GM12878 (cell line): Measurements from ENCODE around the gene ANKRD42. TPM values are rescaled to one million over a fixed set of nuclear protein-coding genes. Genes with fewer than 3 reads are reported as not detected.

Source experiments
- ATAC-seq: fragments of 200-7000 bp; cut with Tn5 transposase; 3 replicates; pipeline ENCODE4 v1.9.1; 2020; ENCODE audit warnings: mild to moderate bottlenecking, moderate library complexity
- BruUV-seq: library from RNA; stranded (reverse); fragments of 400-500 nt; replicated peaks from 2 replicates; lab custom pipeline; 2021; lab: Mats Ljungman, UMichigan
- CTCF ChIA-PET: fragments of 300-600 bp; sonication (Branson Sonifier 250); formaldehyde crosslinking; extraction: SDS; loops from one replicate; lab custom pipeline; 2021; ENCODE audit warnings: inconsistent platforms; lab: Yijun Ruan, JAX
- POLR2A ChIA-PET: fragments of 350-600 bp; formaldehyde crosslinking; extraction: SDS; loops from one replicate; lab custom pipeline; 2021; ENCODE audit warnings: inconsistent platforms; lab: Charles Lee
- RAD21 ChIA-PET: fragments of 300-600 bp; sonication (Branson Sonifier 250); formaldehyde crosslinking; loops from one replicate; lab custom pipeline; 2023; ENCODE audit warnings: antibody characterized with exemption; ENCODE audit not compliant: unreplicated experiment; lab: Charles Lee
- SMC1A ChIA-PET: fragments of 300-600 bp; sonication (Branson Sonifier 250); formaldehyde crosslinking; loops from one replicate; lab custom pipeline; 2023; ENCODE audit not compliant: unreplicated experiment, uncharacterized antibody; lab: Charles Lee
- DNase-seq: peaks from one replicate; pipeline ENCODE4 v3.0.0-alpha.2; 2011; ENCODE audit warnings: low read depth, low spot score
- FAIRE-seq: peaks from 3 replicates; lab custom pipeline; 2011; peaks lifted over from hg19 to GRCh38; lab: Jason Lieb, UNC
- H2AFZ ChIP-seq: 2 replicates; pipeline ENCODE4 v1.6.0; 2011; ENCODE audit warnings: low read depth, low read length, control low read depth; ENCODE audit not compliant: control insufficient read depth
- H3K27ac ChIP-seq: 2 replicates; pipeline ENCODE4 v1.5.1; 2011; ENCODE audit warnings: control low read depth; ENCODE audit not compliant: control insufficient read depth, insufficient read depth
- H3K27me3 ChIP-seq, 2 experiments: replicated peaks in 1 of 2; 2 replicates each; pipeline versions ENCODE4 v1.6.0 to v1.6.1; 2011; ENCODE audit warnings: low read length in 1 of 2; ENCODE audit not compliant: control insufficient read depth in 2 of 2, insufficient read depth in 2 of 2
- H3K36me3 ChIP-seq, 2 experiments: 2 replicates each; pipeline ENCODE4 v1.5.1; 2011; ENCODE audit warnings: low read length in 1 of 2; ENCODE audit not compliant: control insufficient read depth in 2 of 2, insufficient read depth in 2 of 2
- H3K4me1 ChIP-seq: 2 replicates; pipeline ENCODE4 v1.6.1; 2011; ENCODE audit warnings: mild to moderate bottlenecking, low read length, moderate library complexity, mixed read lengths; ENCODE audit not compliant: control insufficient read depth, insufficient read depth
- H3K4me2 ChIP-seq: 2 replicates; pipeline ENCODE4 v1.6.0; 2011; ENCODE audit warnings: control low read depth; ENCODE audit not compliant: control insufficient read depth, insufficient read depth
- H3K4me3 ChIP-seq: fragments of 200-600 bp; sonication (generic); 2 replicates; pipeline ENCODE4 v1.5.1; 2016
- H3K79me2 ChIP-seq: 2 replicates; pipeline ENCODE4 v1.6.0; 2011; ENCODE audit warnings: low read length; ENCODE audit not compliant: control insufficient read depth, insufficient read depth
- H3K9ac ChIP-seq: 2 replicates; pipeline ENCODE4 v1.8.0; 2011; ENCODE audit warnings: low read length, control low read depth, mixed read lengths; ENCODE audit not compliant: control insufficient read depth, insufficient read depth
- H3K9me3 ChIP-seq: replicated peaks from 3 replicates; pipeline ENCODE4 v1.5.1; 2011; ENCODE audit warnings: mild to moderate bottlenecking, low read length; ENCODE audit not compliant: control insufficient read depth, insufficient read depth
- H4K20me1 ChIP-seq: 2 replicates; pipeline ENCODE4 v1.6.0; 2011; ENCODE audit not compliant: control insufficient read depth, insufficient read depth
- GATAD2B ChIP-seq: fragments of 450-650 bp; conservative IDR thresholded peaks from 2 replicates; pipeline ENCODE4 v1.6.1; 2017; ENCODE audit warnings: low read depth, mild to moderate bottlenecking, moderate library complexity
- POLR2AphosphoS5 ChIP-seq: IDR thresholded peaks from 2 replicates; pipeline ENCODE4 v1.6.1; 2011; ENCODE audit warnings: mild to moderate bottlenecking, low read length, inconsistent platforms
- RB1 ChIP-seq: fragments of 450-650 bp; formaldehyde crosslinking; IDR thresholded peaks from 2 replicates; pipeline ENCODE4 v1.6.1; 2017; ENCODE audit warnings: mild to moderate bottlenecking, borderline replicate concordance
- SMAD1 ChIP-seq: fragments of 450-650 bp; IDR thresholded peaks from 2 replicates; pipeline ENCODE4 v1.6.1; 2018; ENCODE audit warnings: mild to moderate bottlenecking, low read depth; ENCODE audit not compliant: partially characterized antibody
- SREBF1 ChIP-seq: IDR thresholded peaks from 2 replicates; pipeline ENCODE4 v1.6.1; 2012; ENCODE audit warnings: mild to moderate bottlenecking, low read length
- YBX1 ChIP-seq: fragments of 450-650 bp; IDR thresholded peaks from 2 replicates; pipeline ENCODE4 v1.6.1; 2016; ENCODE audit warnings: antibody characterized with exemption
- WGBS: methylation state at CpG from one replicate; pipeline ENCODE4 v1.1.6; 2016; ENCODE audit warnings: low lambda C conversion rate; ENCODE audit not compliant: insufficient replicate concordance, insufficient coverage; ENCODE audit errors: missing lambda C conversion rate; 5-methylcytosine and 5-hydroxymethylcytosine counted together
- in situ Hi-C: fragments of 300-500 bp; cut with MboI; formaldehyde crosslinking; loops from 9 replicates; pipeline ENCODE4 v1.14.3; 2018; ENCODE audit warnings: mixed read lengths
- intact Hi-C: fragments of 100-400 bp; cut with micrococcal nuclease; formaldehyde crosslinking; loops from one replicate; pipeline ENCODE4 v1.14.2; 2022; ENCODE audit not compliant: unreplicated experiment
- polyA plus RNA-seq, 11 experiments: library from polyadenylated mRNA; depleted of rRNA in 4 of 11; unstranded in 6 of 11; stranded (reverse) in 5 of 11; fragments of >200 nt; fragmentation: Nextera tagmentation in 4 of 11; fragmentation: Illumina TruSeq in 1 of 11; extraction: Ambion mirVana in 4 of 11; extraction: Trizol in 1 of 11; gene quantifications; 1 replicate in 1 of 11; 2 replicates in 10 of 11; pipeline versions ENCODE4 v1.2.1 to v1.2.3, GENCODE V29; 2011 to 2016; ENCODE audit warnings: inconsistent platforms in 2 of 11, missing spikeins in 2 of 11, low read depth in 1 of 11
- total RNA-seq, 4 experiments: library from RNA; depleted of rRNA in 3 of 4; stranded (reverse); fragments of >200 nt in 3 of 4; fragmentation: Illumina TruSeq in 1 of 4; extraction: Trizol in 1 of 4; gene quantifications; 2 replicates each; pipeline versions ENCODE4 v1.2.1 to v1.2.3, GENCODE V29; 2013 to 2021

The ANKRD42 gene
- total and polyA plus RNA-seq, 10 of the 15 experiments (the other 5 are each of a cell fraction or from before 2014, with no cell fraction given) = 0.68 to 3.2 (median 2.0) TPM

DNA sequence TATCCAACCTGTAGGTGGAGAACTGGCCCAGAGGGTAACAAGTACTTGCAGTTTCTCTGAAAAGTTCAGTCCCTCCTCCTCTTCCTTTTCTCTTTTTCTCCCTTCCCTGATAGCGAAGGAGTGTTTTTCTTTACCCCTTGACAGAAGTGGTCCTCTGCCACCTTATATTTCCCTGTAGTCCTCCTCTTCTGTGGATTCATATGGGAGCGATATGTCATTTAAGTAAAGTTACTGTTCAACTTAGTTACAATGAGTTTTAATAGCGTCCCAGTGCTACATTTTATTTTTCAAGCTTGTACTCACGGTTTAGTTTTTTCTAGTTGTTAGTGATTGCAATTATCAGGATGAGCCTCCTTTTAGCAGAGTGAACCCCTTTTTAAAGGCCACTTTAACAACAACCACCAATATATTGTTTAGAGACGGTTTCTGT lies 35.1 kb upstream of the ANKRD42 start:
- ChIA-PET SMC1A (interaction anchor here (0.9 to 2.2 kb wide), 9 partner anchors 11 to 257 kb away, joined by 3 to 10 read pairs (median 6); partner anchors contain the start of gene DDIAS), POLR2A (interaction anchor here (1.0 to 4.1 kb wide), 5 partner anchors 17 to 258 kb away, joined by 3 to 42 read pairs (median 15); partner anchors contain the start of genes DDIAS, PRCP and RAB30)
- in situ Hi-C loops = loop anchor here (5.0 kb wide), 2 partner anchors 86 to 256 kb away; partner anchors contain the start of genes DDIAS, PRCP and RAB30

More for the DNA sequence above, 35.1 kb upstream of the ANKRD42 start:
- H4K20me1 ChIP-seq = peaks cover 2% of the 10 kb centered on the region
- intact Hi-C loops = loop anchor here (5.0 kb wide), 1 partner anchor 256 kb away; the partner anchor contains the start of genes DDIAS and PRCP
- H3K9me3 ChIP-seq = no peaks in the 10 kb centered on the region
- H2AFZ ChIP-seq = no peak overlapping the region
- peak overlapping the region; percentile 98 for H3K4me3 ChIP-seq
- H3K36me3 ChIP-seq = peaks cover 0 to 13% of the 10 kb centered on the region in 2 experiments; a peak in 2 of 4 replicates
- TF ChIP-seq RB1 (no peak), YBX1 (0 out of 2 replicates have a peak, but pooled peaks have one; percentile 39), POLR2AphosphoS5 (peak; percentile 9; the same call in 1 of the 2 replicates), SREBF1 (no peak), SMAD1 (peak; percentile 14), GATAD2B (no peak)
- BruUV-seq = no TSS peak
- H3K4me2 ChIP-seq = peak overlapping the region; percentile 92; the same call in 1 of the 2 replicates
- WGBS = 0% methylated on average over 5 of the region's 5 CpGs
- ChIA-PET RAD21 (interaction anchor here (0.6 to 2.9 kb wide), 6 partner anchors 23 to 257 kb away, joined by 3 to 17 read pairs (median 6); partner anchors contain the start of genes DDIAS, PRCP and RAB30), CTCF (interaction anchor here (0.6 to 3.1 kb wide), 7 partner anchors 14 to 161 kb away, joined by 3 to 17 read pairs (median 5); no protein-coding TSS in a partner anchor)
- ATAC-seq (no peak), DNase-seq (no peak), FAIRE-seq (no peak)
- peaks cover 68% of the 10 kb centered on the region for H3K79me2 ChIP-seq
- peak overlapping the region; percentile 99 for H3K27ac ChIP-seq
- H3K4me1 ChIP-seq = peaks cover 3% of the 10 kb centered on the region
- no peaks in the 10 kb centered on the region for H3K27me3 ChIP-seq
- peak overlapping the region; percentile 97 for H3K9ac ChIP-seq
